Measurements from ENCODE around the gene SBF1. TPM values are rescaled to one million over a fixed set of nuclear protein-coding genes. Genes with fewer than 3 reads are reported as not detected.

SBF1 gene
- total RNA-seq, 1 donor from 2014 or later, result 121 TPM

GRCh38 chr22:50486561-50487289 lies 11.9 kb upstream of the SBF1 start, which contains the start of gene MIOX:
Gene MIOX, plus strand, starts transcription at chr22:50486859. Its CDS starts 39 bp downstream, at chr22:50486898.
- DNase-seq (ENCODE audit: low read depth), result no peak

- no peak for DNase-seq (ENCODE audit: low read depth)
These were observed 10.6 kb upstream of the SBF1 start for GRCh38 chr22:50485221-50486131.

- DNase-seq (ENCODE audit: low read depth), result no peak
These were observed 9.4 kb upstream of the SBF1 start for GRCh38 chr22:50483977-50484853.

- DNase-seq (ENCODE audit: low read depth), result no peak
These were observed 8.7 kb upstream of the SBF1 start for GRCh38 chr22:50483556-50483955.

GRCh38 chr22:50483106-50483505 lies 8.3 kb upstream of the SBF1 start:
- DNase-seq (ENCODE audit: low read depth), result no peak

- DNase-seq (ENCODE audit: low read depth), result no peak
These were observed 7.6 kb upstream of the SBF1 start for GRCh38 chr22:50482107-50483074.

- no peak for DNase-seq (ENCODE audit: low read depth)
These were observed 6.7 kb upstream of the SBF1 start, which contains the start of gene ADM2 for GRCh38 chr22:50481440-50482106. Gene ADM2, plus strand, starts transcription at chr22:50481543. Its CDS starts 305 bp downstream, at chr22:50481848.

GRCh38 chr22:50481045-50481439 lies 6.2 kb upstream of the SBF1 start:
- no peak for DNase-seq (ENCODE audit: low read depth)

- no peak for DNase-seq (ENCODE audit: low read depth)
These were observed 4.9 kb upstream of the SBF1 start for GRCh38 chr22:50479721-50480120.

GRCh38 chr22:50477923-50478322 lies 3.1 kb upstream of the SBF1 start:
- no peak for DNase-seq (ENCODE audit: low read depth)

- DNase-seq (ENCODE audit: low read depth), result no peak
These were observed 2.0 kb upstream of the SBF1 start for GRCh38 chr22:50476868-50477267.

GRCh38 chr22:50475652-50476002 lies 792 bp upstream of the SBF1 start:
- DNase-seq (ENCODE audit: low read depth), result no peak

- DNase-seq (ENCODE audit: low read depth), result peak; percentile 51
These were observed 772 bp downstream of the SBF1 start for GRCh38 chr22:50473855-50474671.

GRCh38 chr22:50473088-50473487 lies 1.7 kb downstream of the SBF1 start:
- no peak for DNase-seq (ENCODE audit: low read depth)

- no peak for DNase-seq (ENCODE audit: low read depth)
These were observed 2.9 kb downstream of the SBF1 start for GRCh38 chr22:50471962-50472361.

GRCh38 chr22:50471197-50471847 lies 3.5 kb downstream of the SBF1 start:
- DNase-seq (ENCODE audit: low read depth), result no peak

- peak; percentile 74 for DNase-seq (ENCODE audit: low read depth)
These were observed 4.3 kb downstream of the SBF1 start for GRCh38 chr22:50470491-50470890.

All from myocyte (in vitro differentiated cells).